ENCODE data around the gene CD300A.

GRCh38 chr17:74443516-74444296 lies 22.7 kb upstream of the CD300A start:
- TF ChIP-seq POLR2A (IDR thresholded peaks at IDR 0.05; ENCODE audit: extremely low read depth, insufficient read length): no peak
- TF ChIP-seq CTCF (IDR thresholded peaks at IDR 0.05; ENCODE audit: low read depth, low read length): no peak
- TF ChIP-seq, protein P1, sequence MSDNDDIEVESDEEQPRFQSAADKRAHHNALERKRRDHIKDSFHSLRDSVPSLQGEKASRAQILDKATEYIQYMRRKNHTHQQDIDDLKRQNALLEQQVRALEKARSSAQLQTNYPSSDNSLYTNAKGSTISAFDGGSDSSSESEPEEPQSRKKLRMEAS (IDR thresholded peaks at IDR 0.05; ENCODE audit: low read depth, low read length): 0 out of 2 replicates have a peak, but pooled peaks have one; percentile 10

All from NB4 (cell line).